PC-9 (cell line): Measurements from ENCODE around the gene NTNG2. TPM values are rescaled to one million over a fixed set of nuclear protein-coding genes. Genes with fewer than 3 reads are reported as not detected.

Experiments used
- BruUV-seq: library from RNA; stranded (reverse); fragments of 400-500 nt; replicated peaks from 2 replicates; lab custom pipeline; 2021; lab: Mats Ljungman, UMichigan
- CTCF ChIA-PET: fragments of 300-600 bp; sonication (Branson Sonifier 250); formaldehyde crosslinking; loops from one replicate; lab custom pipeline; 2022; ENCODE audit warnings: antibody characterized with exemption; lab: Charles Lee
- POLR2A ChIA-PET: fragments of 300-600 bp; sonication (Branson Sonifier 250); formaldehyde crosslinking; loops from one replicate; lab custom pipeline; 2022; ENCODE audit warnings: antibody characterized with exemption; ENCODE audit not compliant: unreplicated experiment; lab: Charles Lee
- DNase-seq, 2 experiments: peaks; one replicate each; pipeline versions ENCODE4 v3.0.0 to v3.0.0-alpha.2; 2015 to 2022; ENCODE audit warnings: mixed read lengths in 1 of 2
- H2AFZ ChIP-seq: fragments of 200-600 bp; sonication (generic); 2 replicates; pipeline ENCODE4 v1.8.1; 2017; ENCODE audit warnings: antibody characterized with exemption
- H3F3A ChIP-seq: fragments of 200-600 bp; sonication (generic); 2 replicates; pipeline ENCODE4 v1.8.1; 2017; ENCODE audit warnings: antibody characterized with exemption, mild to moderate bottlenecking, low read depth; ENCODE audit not compliant: insufficient read depth
- H3K27ac ChIP-seq: fragments of 200-600 bp; sonication (generic); 2 replicates; pipeline ENCODE4 v1.6.1; 2016; ENCODE audit warnings: mixed run types
- H3K27me3 ChIP-seq: fragments of 200-600 bp; sonication (generic); 2 replicates; pipeline ENCODE4 v1.6.1; 2016; ENCODE audit warnings: low read depth, mixed run types; ENCODE audit not compliant: insufficient read depth
- H3K36me3 ChIP-seq: fragments of 200-600 bp; sonication (generic); 2 replicates; pipeline ENCODE4 v1.6.1; 2016; ENCODE audit warnings: low read depth, mixed run types
- H3K4me1 ChIP-seq: fragments of 200-600 bp; sonication (generic); replicated peaks from 2 replicates; pipeline ENCODE4 v1.6.1; 2016; ENCODE audit warnings: mixed run types; ENCODE audit not compliant: insufficient read depth
- H3K4me2 ChIP-seq: fragments of 200-600 bp; sonication (generic); 2 replicates; pipeline ENCODE4 v1.6.1; 2017; ENCODE audit warnings: mixed run types
- H3K4me3 ChIP-seq: fragments of 200-600 bp; sonication (generic); 2 replicates; pipeline ENCODE4 v1.6.1; 2016; ENCODE audit warnings: mixed run types
- H3K79me2 ChIP-seq: fragments of 200-600 bp; sonication (generic); 2 replicates; pipeline ENCODE4 v1.6.1; 2017; ENCODE audit warnings: low read depth, mixed run types
- H3K9me2 ChIP-seq: fragments of 200-600 bp; sonication (generic); 2 replicates; pipeline ENCODE4 v1.8.1; 2017; ENCODE audit warnings: mild to moderate bottlenecking; ENCODE audit not compliant: insufficient read depth
- H3K9me3 ChIP-seq: fragments of 200-600 bp; sonication (generic); 2 replicates; pipeline ENCODE4 v1.8.1; 2016; ENCODE audit warnings: low read depth; ENCODE audit not compliant: insufficient read depth
- H4K20me1 ChIP-seq: fragments of 200-600 bp; sonication (generic); 2 replicates; pipeline ENCODE4 v1.8.1; 2017; ENCODE audit not compliant: insufficient read depth
- EZH2 ChIP-seq: fragments of 200-600 bp; sonication (generic); IDR thresholded peaks from 2 replicates; pipeline ENCODE4 v1.8.0; 2017; ENCODE audit warnings: antibody characterized with exemption, low read depth
- intact Hi-C: fragments of 100-400 bp; cut with micrococcal nuclease; formaldehyde crosslinking; loops from one replicate; pipeline ENCODE4 v1.10.0; 2022; ENCODE audit not compliant: unreplicated experiment
- total RNA-seq: library from RNA; stranded (reverse); gene quantifications from 2 replicates; pipeline ENCODE4 v1.2.3, GENCODE V29; 2021
- TF ChIP-seq, protein P1 (sequence below): fragments of 200-600 bp; sonication (generic); conservative IDR thresholded peaks from 2 replicates; pipeline ENCODE4 v1.6.1; 2017; ENCODE audit warnings: mixed run types, antibody characterized with exemption, mild to moderate bottlenecking, moderate library complexity

The NTNG2 gene
- total RNA-seq, 1 experiment from 2014 or later, result not detected

DNA sequence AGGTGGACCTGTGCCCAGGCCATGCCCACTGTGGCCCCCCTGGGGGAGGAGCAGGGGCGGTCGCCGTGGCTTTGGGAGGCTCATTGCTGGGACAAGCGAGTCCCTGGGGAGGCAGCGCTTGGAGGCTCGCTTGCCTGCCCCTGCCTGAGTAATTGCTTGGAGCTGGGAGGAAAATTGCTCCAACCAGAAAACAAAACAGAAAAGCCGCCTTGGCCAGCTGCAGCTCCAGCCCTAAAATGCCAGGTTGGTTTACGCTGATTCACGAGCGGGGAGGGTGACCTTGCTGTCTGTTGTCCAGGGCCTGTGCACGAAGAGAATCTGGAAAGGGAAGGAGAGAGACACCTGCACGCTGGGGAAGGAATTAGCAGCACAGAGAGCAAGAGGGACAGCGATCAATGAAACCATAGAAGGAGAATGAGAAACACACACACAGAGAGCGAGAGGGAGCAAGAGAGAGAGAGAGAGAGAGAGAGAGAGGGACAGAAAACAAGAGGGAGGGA, 25.3 kb downstream of the NTNG2 start:
- DNase-seq, result no peak
- H3K79me2 ChIP-seq, result no peaks in the 10 kb centered on the region
- H3K27ac ChIP-seq, result no peak overlapping the region
- no peak overlapping the region for H3K4me2 ChIP-seq
- intact Hi-C loops, result no loop called here
- H2AFZ ChIP-seq, result no peak overlapping the region
- H3F3A ChIP-seq, result no peaks in the 10 kb centered on the region
- no TSS peak for BruUV-seq
- TF ChIP-seq, protein P1, sequence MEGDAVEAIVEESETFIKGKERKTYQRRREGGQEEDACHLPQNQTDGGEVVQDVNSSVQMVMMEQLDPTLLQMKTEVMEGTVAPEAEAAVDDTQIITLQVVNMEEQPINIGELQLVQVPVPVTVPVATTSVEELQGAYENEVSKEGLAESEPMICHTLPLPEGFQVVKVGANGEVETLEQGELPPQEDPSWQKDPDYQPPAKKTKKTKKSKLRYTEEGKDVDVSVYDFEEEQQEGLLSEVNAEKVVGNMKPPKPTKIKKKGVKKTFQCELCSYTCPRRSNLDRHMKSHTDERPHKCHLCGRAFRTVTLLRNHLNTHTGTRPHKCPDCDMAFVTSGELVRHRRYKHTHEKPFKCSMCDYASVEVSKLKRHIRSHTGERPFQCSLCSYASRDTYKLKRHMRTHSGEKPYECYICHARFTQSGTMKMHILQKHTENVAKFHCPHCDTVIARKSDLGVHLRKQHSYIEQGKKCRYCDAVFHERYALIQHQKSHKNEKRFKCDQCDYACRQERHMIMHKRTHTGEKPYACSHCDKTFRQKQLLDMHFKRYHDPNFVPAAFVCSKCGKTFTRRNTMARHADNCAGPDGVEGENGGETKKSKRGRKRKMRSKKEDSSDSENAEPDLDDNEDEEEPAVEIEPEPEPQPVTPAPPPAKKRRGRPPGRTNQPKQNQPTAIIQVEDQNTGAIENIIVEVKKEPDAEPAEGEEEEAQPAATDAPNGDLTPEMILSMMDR, result no peak
- TF ChIP-seq EZH2, result no peak
- H3K4me3 ChIP-seq, result no peak overlapping the region
- no peaks in the 10 kb centered on the region for H3K9me2 ChIP-seq
- no peaks in the 10 kb centered on the region for H3K4me1 ChIP-seq
- POLR2A ChIA-PET, result no interaction called here
- CTCF ChIA-PET, result no interaction called here
- H3K36me3 ChIP-seq, result no peaks in the 10 kb centered on the region
- H3K27me3 ChIP-seq, result peaks cover 94% of the 10 kb centered on the region
- H4K20me1 ChIP-seq, result no peaks in the 10 kb centered on the region
- no peaks in the 10 kb centered on the region for H3K9me3 ChIP-seq

DNA sequence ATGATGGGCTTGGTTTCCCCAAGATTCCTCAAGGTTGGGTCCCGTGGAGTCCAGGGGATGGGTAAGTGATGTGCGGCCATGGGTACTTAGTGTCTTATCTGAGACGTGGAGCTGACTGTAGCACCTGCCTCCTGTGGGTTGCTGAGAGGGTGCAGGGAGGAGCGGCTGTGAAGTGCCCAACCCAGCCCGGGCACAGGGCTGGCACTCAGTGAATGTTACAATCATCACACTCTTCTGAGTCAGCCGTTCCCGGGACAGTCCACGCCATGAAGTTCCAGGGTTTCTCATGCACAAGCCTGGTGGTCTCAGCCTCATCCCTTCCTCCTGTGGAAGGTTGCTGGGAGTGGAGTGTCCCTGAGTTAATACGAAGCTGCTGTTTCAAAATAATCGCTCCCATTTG, 29.1 kb downstream of the NTNG2 start:
- intact Hi-C loops, result no loop called here
- Histone ChIP-seq H3K79me2 (no peaks in the 10 kb centered on the region), H3F3A (no peaks in the 10 kb centered on the region), H3K9me2 (no peaks in the 10 kb centered on the region), H3K27ac (no peak overlapping the region), H3K27me3 (peaks cover 91% of the 10 kb centered on the region), H2AFZ (no peak overlapping the region), H3K4me1 (no peaks in the 10 kb centered on the region), H4K20me1 (no peaks in the 10 kb centered on the region), H3K4me3 (no peak overlapping the region), H3K36me3 (no peaks in the 10 kb centered on the region), H3K4me2 (no peak overlapping the region), H3K9me3 (no peaks in the 10 kb centered on the region)
- BruUV-seq, result no TSS peak
- TF ChIP-seq, protein P1, result no peak
- TF ChIP-seq EZH2, result no peak
- ChIA-PET CTCF (no interaction called here), POLR2A (no interaction called here)
- no peak for DNase-seq

DNA sequence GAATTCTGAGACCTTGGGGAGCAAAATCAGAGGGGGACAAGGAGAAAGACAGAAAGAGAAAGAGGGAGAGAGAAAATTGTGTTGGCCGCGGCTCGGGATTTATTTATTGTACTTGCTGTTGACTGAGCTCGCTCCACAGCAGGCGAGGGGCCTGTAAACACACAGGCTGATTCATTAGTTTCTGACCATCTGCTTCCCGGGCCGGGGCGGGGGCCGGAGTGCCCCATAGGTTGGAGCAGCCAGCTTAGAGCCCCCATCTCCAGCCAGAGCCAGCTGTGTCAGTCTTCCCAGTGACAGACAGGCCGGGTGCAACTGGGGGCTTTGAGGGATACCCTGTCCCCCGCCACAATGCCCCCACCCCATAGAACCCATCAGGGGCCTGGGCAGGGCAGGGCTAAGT, 30.9 kb downstream of the NTNG2 start:
- Histone ChIP-seq H3F3A (no peaks in the 10 kb centered on the region), H3K9me3 (no peaks in the 10 kb centered on the region), H3K9me2 (no peaks in the 10 kb centered on the region), H3K4me2 (no peak overlapping the region), H3K27ac (no peak overlapping the region), H3K27me3 (peaks cover 83% of the 10 kb centered on the region), H3K36me3 (no peaks in the 10 kb centered on the region), H4K20me1 (no peaks in the 10 kb centered on the region), H3K4me3 (no peak overlapping the region), H3K4me1 (no peaks in the 10 kb centered on the region), H3K79me2 (no peaks in the 10 kb centered on the region), H2AFZ (no peak overlapping the region)
- intact Hi-C loops, result no loop called here
- CTCF ChIA-PET, result no interaction called here
- POLR2A ChIA-PET, result no interaction called here
- no TSS peak for BruUV-seq
- TF ChIP-seq, protein P1, result no peak
- TF ChIP-seq EZH2, result no peak
- DNase-seq, result no peak
